ENCODE results near the gene SIRPA. TPM values are rescaled to one million over a fixed set of nuclear protein-coding genes. Genes with fewer than 3 reads are reported as not detected.

Gene SIRPA
- total RNA-seq, 1 donor = 12.2 TPM

DNA sequence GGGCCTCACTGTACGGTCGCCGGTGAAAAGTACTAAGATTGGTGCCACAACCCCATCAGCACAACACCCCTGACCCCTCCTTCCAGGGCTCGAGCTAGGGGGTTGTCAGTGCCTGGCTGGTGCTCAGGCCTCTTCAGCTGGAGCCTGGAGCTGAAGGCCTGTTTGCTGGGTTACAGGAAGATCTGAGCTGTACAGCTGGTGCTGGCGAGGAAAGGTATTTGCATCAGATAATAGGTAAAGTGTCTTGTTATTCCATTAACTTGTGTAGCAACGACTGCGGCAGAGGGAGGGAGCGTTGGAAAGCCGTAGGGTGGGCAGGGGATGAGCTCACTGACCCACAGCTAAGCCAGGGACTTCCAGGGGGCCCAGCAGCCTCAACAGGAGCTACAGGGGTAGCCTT is 15.8 kb upstream of the SIRPA start:
- no peak overlapping the region for H3K4me3 ChIP-seq (ENCODE audit: low read depth, low read length)
- DNase-seq (ENCODE audit: low read depth) = no peak
- TF ChIP-seq, protein P1, sequence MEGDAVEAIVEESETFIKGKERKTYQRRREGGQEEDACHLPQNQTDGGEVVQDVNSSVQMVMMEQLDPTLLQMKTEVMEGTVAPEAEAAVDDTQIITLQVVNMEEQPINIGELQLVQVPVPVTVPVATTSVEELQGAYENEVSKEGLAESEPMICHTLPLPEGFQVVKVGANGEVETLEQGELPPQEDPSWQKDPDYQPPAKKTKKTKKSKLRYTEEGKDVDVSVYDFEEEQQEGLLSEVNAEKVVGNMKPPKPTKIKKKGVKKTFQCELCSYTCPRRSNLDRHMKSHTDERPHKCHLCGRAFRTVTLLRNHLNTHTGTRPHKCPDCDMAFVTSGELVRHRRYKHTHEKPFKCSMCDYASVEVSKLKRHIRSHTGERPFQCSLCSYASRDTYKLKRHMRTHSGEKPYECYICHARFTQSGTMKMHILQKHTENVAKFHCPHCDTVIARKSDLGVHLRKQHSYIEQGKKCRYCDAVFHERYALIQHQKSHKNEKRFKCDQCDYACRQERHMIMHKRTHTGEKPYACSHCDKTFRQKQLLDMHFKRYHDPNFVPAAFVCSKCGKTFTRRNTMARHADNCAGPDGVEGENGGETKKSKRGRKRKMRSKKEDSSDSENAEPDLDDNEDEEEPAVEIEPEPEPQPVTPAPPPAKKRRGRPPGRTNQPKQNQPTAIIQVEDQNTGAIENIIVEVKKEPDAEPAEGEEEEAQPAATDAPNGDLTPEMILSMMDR (IDR thresholded peaks at IDR 0.05; ENCODE audit: insufficient read depth, low read length) = no peak

DNA sequence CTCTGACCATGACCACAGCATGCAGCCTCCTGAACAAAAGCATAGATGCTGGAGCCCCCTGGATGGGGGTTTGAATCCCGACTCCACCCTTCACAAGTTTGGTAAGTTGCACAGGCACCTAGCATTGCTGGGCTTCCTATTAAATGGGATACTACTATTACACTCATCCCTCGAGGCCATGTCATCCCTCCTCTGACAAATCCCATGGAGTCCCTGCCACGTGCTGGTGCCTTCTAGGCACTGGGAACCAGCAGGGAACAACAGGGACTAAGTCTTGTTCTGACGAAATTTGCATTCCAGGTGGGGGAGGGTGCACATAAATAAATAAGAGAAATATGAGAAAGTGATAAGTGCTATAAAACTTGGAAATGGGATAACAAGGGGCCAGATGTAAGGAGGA is 15.3 kb upstream of the SIRPA start:
- TF ChIP-seq, protein P1 (IDR thresholded peaks at IDR 0.05; ENCODE audit: insufficient read depth, low read length) = no peak
- H3K4me3 ChIP-seq (ENCODE audit: low read depth, low read length) = no peak overlapping the region
- DNase-seq (ENCODE audit: low read depth) = no peak

DNA sequence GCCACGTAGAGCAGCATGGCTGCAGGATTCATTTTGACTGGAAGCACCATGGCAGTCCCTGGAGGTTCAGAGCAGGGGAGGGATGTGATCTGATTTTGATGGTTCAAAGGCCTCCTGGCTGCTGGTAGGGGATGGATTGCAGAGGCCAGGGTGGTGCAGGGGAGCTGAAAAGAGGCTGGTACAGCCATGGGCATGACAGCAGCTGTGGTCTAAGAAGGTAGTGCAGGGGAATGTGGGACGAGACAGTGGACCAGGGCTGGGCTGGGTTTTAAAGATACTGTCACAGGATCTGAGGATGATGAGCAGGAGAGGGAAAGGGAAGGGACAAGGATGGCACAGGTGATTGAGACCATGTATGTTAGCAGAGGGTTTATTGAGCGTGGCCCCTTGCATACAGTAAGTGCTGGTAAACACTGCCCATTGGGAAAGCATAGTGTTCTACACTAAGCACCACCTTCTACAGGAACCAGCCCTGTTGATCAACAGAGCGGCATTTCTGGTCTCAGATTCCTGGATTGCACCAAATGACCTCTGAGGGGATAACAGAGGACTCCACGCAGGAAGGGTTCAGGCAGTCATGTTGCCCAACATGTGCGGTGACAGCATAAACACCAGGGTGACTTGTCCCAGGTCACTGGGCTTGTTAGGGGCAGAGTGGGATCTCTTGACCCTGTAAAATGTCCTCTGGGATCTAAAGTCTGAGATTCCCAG is 14.5 kb upstream of the SIRPA start:
- H3K4me3 ChIP-seq (ENCODE audit: low read depth, low read length) = no peak overlapping the region
- DNase-seq (ENCODE audit: low read depth) = no peak
- TF ChIP-seq, protein P1 (IDR thresholded peaks at IDR 0.05; ENCODE audit: insufficient read depth, low read length) = no peak

DNA sequence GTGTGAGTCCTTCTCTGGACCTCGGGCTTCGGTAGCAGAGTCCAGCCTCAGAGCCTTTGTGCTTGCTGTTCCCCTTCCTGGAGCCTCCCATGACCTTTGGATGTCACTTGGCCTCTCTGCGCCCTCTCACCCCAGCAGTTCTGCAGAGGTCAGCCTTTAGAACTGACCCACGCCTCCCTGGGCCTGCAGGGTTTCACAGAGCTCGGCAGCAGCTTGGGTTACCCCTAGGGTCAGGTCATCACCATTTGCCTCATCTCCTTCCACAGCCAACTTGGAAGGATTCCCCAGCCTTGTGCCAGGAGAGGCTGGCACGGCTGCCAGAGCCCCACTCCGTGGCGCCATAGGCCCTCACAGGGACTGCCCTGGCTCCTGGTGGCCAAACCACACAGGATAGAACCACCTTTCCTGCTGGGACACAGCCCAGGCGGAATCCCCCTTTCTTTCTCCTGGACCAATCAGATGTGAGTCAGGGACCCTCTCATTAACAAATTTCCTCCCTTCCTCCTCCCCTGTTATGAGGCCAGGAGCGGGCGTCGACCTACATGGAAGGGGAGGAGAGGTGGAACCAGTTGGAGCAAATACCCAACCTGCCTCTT is 13.9 kb upstream of the SIRPA start:
- H3K4me3 ChIP-seq (ENCODE audit: low read depth, low read length) = no peak overlapping the region
- TF ChIP-seq, protein P1 (IDR thresholded peaks at IDR 0.05; ENCODE audit: insufficient read depth, low read length) = no peak
- DNase-seq (ENCODE audit: low read depth) = no peak

DNA sequence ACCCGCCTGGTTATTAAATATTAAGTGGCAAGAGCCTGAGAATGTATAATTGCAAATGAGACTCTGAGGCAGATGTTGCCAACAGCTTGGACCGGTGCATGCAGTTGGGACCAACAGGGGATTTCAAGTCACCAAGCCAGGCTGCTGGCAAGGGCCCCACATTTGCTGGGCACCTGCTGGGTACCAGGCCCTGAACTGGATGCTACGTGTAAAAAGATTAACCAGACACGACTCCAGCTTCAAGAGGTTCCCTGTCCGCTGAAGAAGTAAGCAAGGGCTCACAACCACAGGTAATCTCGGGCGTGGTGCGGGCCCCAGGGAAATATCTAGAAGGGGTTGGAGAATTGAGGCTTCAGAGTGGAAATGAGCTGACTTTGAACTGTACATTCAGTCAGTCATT is 13.2 kb upstream of the SIRPA start:
- no peak overlapping the region for H3K4me3 ChIP-seq (ENCODE audit: low read depth, low read length)
- no peak for DNase-seq (ENCODE audit: low read depth)
- TF ChIP-seq, protein P1 (IDR thresholded peaks at IDR 0.05; ENCODE audit: insufficient read depth, low read length) = no peak

DNA sequence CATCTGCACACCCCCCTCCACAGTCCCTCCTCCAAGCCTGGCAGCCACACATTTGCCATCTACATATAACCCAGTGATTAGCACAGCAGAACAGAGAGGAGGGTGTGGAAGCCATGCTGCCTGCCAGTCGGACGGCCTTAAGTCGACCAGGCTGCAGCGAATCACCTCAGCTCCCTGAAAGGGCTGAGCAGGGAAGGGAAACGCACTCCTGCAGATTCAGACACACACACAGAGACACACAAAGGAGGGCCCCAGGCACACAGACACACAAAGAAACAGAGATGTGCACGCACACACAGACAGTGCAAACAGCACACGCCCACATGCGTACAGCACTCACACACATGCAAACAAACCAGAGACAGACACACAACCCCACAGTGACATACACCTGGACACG is 11.2 kb upstream of the SIRPA start:
- DNase-seq (ENCODE audit: low read depth) = no peak
- H3K4me3 ChIP-seq (ENCODE audit: low read depth, low read length) = no peak overlapping the region
- TF ChIP-seq, protein P1 (IDR thresholded peaks at IDR 0.05; ENCODE audit: insufficient read depth, low read length) = no peak

Measured in fibroblast of the aortic adventitia (primary cell).